HFF-Myc (cell line): ENCODE data around the gene POU2F3.

Source experiments
- DNase-seq: peaks from one replicate; pipeline ENCODE4 v3.0.0-alpha.2; 2011; ENCODE audit warnings: low read depth; ENCODE audit errors: extremely low read depth
- H3K4me3 ChIP-seq: replicated peaks from 2 replicates; pipeline ENCODE4 v1.5.1; 2011; ENCODE audit warnings: low read depth, mild to moderate bottlenecking, control low read depth, low read length
- TF ChIP-seq, protein P1 (sequence below): IDR thresholded peaks from 2 replicates; pipeline ENCODE4 v1.5.1; 2012; ENCODE audit warnings: mild to moderate bottlenecking, low read depth, low read length, control low read depth; ENCODE audit errors: missing control alignments

POU2F3 gene

DNA sequence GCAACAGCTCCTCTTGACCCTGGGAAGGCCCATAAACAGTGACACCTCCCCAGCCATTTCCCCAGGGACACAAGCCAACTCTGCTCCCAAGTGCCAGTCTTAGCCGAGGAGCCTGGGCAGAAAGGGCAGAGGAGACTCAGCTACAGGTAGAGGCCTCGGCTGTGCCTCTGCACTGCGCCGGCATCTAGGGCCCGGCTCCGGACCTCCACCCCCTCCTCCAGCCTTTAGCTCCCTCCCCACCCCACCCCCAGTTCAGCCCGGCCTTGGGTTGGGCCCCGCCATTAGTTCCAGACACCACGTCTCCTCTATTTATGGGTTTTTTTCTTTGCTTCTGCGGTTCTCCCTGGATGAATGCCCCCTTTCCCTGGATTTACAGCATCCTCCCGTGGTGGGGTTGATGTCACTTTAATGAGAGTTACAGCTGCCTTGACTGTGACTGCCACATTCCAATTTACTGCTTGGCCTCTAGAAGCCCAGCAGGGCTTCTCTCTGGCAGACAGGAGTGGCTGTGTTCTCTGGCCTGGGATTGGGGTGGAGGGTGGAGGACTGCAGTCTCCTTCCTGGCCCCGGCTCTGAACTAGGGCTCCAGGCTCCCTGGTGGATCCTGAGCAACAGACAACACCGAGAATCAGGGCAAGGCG is 42.6 kb upstream of the POU2F3 start:
- no peak for DNase-seq
- H3K4me3 ChIP-seq: no peak overlapping the region
- TF ChIP-seq, protein P1, sequence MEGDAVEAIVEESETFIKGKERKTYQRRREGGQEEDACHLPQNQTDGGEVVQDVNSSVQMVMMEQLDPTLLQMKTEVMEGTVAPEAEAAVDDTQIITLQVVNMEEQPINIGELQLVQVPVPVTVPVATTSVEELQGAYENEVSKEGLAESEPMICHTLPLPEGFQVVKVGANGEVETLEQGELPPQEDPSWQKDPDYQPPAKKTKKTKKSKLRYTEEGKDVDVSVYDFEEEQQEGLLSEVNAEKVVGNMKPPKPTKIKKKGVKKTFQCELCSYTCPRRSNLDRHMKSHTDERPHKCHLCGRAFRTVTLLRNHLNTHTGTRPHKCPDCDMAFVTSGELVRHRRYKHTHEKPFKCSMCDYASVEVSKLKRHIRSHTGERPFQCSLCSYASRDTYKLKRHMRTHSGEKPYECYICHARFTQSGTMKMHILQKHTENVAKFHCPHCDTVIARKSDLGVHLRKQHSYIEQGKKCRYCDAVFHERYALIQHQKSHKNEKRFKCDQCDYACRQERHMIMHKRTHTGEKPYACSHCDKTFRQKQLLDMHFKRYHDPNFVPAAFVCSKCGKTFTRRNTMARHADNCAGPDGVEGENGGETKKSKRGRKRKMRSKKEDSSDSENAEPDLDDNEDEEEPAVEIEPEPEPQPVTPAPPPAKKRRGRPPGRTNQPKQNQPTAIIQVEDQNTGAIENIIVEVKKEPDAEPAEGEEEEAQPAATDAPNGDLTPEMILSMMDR: no peak

DNA sequence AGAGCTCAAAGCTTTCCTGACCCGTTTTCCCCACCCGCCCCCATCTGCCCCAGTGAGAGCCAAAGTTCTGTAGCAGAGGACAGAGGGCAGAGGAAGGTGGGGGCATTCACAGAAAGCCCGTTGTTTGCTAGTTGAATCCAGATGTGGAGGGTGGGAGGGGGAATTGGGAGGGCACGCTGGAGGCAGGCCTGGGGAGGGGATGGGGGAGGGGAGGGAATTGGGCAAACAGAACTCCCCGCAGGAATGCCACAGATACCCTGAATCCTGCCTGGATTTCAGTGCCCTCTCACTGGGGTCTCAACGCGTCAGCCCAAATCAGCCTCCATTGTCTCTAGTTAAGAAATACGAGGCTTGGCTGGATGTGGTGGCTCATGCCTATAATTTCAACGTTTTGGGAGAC is 42.0 kb upstream of the POU2F3 start:
- TF ChIP-seq, protein P1: no peak
- no peak for DNase-seq
- no peak overlapping the region for H3K4me3 ChIP-seq

DNA sequence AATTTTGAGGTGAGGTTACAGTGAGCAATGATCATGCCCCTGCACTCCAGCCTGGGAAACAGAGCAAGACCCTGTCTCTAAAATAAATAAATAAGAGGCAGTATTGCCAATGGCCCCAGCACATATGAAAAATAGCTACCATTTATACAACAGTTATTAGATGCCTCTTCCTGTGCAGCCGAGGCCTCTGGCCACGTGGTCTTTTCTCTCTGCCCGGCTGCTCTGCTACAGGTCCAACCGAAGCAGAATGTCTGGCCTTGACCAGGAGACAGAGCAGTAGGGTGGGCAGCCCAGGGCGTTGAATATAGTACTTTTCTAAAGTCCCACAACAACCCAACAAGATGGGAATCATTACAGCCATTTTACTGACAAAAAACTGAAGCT is 41.5 kb upstream of the POU2F3 start:
- no peak overlapping the region for H3K4me3 ChIP-seq
- TF ChIP-seq, protein P1: no peak
- DNase-seq: no peak

DNA sequence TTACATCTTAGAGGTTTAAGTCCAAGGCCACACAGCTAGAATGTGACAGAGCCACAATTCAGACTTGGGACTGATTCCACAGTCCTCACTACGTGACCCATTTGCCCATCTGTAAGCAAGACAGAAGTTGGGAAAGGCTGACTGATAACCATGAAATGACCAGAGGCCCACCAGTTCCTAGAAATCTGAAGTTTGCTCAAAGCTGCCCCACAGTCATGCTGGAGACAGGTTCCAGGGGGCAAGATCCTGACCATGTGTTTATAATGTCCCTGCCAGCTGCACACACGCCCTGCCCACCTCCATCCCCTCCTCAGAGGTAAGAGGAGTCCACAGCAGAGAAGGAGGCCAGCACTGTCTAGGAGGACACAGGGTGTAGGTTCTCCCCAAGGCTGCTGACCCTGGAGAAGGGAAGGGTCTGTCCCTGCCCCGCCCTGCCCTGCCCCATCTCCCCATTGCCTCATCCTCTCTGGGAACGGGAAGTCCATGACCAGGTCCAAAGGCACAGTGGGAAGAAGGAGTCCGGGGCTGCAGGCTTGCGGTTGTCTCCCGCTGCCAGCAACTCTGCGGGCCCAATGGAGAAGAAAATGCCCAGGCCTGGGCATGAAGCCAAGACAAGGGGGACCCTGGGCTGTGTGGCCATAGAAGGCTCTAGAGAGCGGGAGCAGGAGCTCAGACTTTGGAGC is 41.0 kb upstream of the POU2F3 start:
- no peak for DNase-seq
- no peak overlapping the region for H3K4me3 ChIP-seq
- TF ChIP-seq, protein P1: no peak

DNA sequence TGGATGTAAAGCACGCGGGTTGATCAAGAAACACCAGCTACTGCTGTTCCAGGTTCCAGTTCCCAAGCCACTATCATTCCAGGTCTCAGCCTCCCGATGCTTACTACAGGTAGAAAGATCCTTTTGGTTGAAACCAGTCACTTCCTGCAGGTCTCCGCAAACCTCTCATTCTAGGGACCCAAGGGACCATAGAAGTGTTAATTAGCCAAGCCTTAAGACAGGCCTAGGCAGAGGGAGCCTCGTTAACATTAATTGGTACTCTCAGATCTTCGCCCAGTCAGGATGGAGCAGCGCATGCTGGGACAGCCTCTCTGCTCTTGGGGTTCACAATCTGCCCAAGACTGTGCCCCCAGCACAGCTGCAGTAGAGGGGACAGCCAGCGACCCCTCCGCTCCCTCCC is 40.3 kb upstream of the POU2F3 start:
- H3K4me3 ChIP-seq: no peak overlapping the region
- no peak for DNase-seq
- TF ChIP-seq, protein P1: no peak

DNA sequence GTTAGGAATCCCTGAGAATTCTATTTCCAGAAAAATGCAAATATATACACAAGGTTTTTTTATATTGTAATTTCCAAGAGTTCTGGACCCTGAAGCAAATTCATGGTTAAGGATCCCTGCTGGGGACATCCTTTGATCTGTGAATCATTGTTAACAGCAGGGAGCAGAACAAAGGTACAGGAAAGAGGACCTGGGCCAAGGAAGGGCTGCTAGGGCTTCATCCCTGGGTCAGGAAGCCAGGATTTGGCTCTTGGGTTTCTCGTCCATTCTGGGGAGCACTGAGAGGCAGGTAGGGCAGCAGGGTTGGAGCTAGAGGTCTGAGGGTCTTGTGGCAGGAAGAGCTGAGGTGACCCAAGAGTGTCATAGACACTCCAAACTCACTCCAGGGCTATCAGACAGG is 39.3 kb upstream of the POU2F3 start:
- no peak for DNase-seq
- no peak overlapping the region for H3K4me3 ChIP-seq
- TF ChIP-seq, protein P1: no peak

DNA sequence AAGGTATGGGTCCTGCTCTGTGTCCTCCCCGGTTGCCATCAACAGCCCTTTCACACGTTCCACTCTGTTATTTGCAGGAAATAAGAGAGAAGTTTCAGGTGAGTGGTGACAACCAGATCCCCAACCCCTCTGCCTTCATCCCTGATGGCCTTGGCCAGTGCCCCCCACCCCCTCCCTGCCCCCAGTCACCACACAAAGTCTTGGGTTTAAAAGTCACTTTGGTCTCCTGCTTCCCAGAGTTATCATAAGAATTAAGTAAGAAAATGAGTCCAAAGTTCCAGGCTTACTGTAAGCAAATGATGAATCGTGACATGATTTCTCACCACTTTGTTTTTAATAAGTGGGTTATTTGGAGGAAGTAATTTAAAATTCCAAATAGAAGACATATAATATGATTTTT is 38.3 kb upstream of the POU2F3 start:
- H3K4me3 ChIP-seq: no peak overlapping the region
- no peak for DNase-seq
- TF ChIP-seq, protein P1: no peak
